Measurements from ENCODE around the gene CEP128.

DNA sequence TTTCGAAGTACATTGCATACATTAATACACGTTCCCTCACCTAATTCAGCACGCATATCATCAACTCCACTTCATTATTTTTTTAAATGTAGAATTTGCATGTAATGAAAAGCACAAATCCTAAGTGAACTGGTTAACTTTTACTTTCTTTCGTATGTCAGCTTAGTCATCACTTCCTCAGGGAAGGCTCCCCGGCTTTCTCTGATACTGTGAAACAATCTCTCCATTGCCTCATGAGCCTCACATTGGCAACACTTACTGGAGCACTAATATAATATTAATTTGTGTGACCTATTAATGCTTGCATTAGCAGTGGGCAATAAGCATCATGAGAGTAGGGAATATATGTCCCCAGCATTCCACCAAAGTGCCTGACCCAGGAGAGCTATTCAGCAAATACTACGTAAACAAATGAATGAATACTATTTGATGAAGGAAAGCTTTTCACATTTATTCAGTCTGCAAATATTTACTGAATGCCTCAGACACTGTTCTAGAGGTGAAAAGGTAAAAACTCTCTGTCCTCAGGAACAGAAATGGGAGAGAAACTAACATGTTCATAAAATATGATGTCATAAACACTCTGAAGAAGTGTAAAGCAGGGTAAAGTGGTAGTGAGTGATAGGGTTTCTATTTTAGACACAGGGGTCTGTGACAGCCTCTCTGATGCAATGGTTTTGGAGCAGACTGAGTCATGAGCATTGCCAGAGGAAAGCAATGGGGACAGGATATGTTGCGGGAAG, 402.7 kb downstream of the CEP128 start:
- TF ChIP-seq EZH2 (IDR thresholded peaks at IDR 0.05) (no peak), POLR2AphosphoS5 (IDR thresholded peaks at IDR 0.05; ENCODE audit: borderline replicate concordance, low read depth, low read length) (no peak)
